HG02642 (cell line): ENCODE measurements around the gene POM121C.
A peak's percentile ranks its signal among the peaks of the same experiment; 100 is the strongest.
"Not testable (repeated sequence)": the region's sequence is repeated elsewhere in the genome, so short reads cannot be mapped to it uniquely, and the experiment has no call there.

ENCODE experiments used
- ATAC-seq: cut with Tn5 transposase; IDR thresholded peaks from one replicate; pipeline ENCODE4 v1.9.1; 2021; ENCODE audit warnings: mild to moderate bottlenecking; ENCODE audit not compliant: unreplicated experiment, poor library complexity

POM121C gene

DNA sequence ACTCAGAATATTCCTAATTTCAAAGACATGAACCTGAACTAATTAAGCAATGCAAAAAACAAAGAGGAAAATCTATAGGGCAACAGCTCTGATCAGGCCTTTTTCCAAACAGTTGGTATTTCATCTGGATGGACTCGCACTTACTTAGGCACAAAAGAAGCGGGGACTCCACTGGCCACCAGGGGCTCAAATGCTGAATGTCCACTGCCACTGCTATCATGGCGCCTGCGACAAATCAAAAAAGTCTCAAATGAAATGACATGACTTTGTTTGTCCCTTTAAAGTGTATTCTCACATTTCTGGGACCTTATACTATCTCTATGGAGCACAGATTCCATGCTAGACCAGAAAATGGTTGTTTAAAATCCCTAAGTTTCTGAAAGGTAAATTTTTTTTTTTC lies 47.1 kb downstream of the POM121C start:
- not testable (repeated sequence) for ATAC-seq

- not testable (repeated sequence) for ATAC-seq
Observed at GRCh38 chr7:75423481-75423880, 62.6 kb downstream of the POM121C start.

DNA sequence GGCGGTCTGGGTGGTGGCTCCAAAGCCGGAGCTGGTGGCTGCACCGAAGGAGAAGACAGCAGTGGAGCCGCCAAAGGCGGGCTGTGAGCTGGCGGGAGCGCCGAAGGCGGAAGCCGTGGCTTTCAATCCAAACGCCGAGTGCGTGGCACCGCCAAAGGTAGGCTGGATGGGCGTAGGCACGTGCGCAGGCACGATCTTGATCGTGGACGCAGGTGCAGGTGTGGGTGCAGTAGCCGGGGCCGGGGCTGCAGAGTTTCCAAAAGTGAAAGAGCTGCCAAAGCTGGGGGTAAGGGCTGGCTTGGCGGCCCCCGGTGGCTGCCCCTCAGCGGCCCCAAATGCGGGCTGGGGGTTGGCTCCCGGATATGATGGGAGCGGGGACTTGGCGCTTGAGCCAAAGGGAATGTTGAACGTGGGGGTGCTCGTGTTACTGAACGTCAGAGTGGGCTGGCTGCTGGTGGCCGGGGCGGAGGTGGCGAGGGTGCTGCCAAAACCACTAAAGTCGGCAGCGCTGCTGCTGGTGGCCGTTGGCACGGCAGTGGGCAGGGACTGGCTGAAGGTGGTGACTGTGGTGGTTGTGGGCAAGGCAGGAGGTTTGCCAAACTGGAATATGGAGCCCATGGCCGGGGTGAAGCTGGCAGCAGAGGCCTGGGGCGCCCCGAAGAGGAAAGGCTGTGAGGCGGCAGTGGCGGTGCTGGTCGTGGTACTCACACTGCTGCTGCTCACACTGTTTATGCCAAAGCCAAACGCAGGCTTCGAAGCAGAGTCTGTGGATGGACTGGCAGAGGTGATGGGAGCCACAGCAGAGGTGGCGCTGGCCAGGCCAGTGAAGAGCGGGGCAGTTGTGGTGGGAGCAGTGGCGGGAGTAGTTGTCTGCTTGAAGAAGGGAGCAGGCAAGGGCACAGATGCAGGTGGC lies 64.0 kb downstream of the POM121C start:
- not testable (repeated sequence) for ATAC-seq

- ATAC-seq = not testable (repeated sequence)
Observed at GRCh38 chr7:75420152-75420551, 65.9 kb downstream of the POM121C start.

DNA sequence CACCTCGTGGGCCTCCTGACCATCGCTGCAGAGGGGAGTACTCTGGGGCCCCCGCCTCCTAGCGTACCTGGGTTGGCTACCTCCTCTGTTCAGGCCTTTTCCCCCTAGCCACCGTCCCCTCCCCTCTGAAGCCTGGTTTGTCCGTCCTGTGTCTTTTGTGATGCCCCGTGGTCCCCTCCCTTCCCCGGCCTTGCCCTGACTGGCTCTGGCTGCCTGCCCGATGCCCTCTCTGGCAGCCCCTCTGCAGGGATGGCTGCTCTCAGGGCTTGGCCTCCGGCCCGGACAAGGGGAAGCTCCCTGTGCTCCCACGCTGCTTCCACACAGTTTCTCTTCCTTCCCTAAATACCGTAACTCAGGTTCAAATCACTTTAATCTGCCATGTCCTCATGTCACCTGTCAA lies 66.4 kb downstream of the POM121C start:
- not testable (repeated sequence) for ATAC-seq

- ATAC-seq = not testable (repeated sequence)
Observed at GRCh38 chr7:75419210-75419609, 66.9 kb downstream of the POM121C start.

GRCh38 chr7:75418292-75418858 lies 67.7 kb downstream of the POM121C start:
- ATAC-seq = not testable (repeated sequence)

DNA sequence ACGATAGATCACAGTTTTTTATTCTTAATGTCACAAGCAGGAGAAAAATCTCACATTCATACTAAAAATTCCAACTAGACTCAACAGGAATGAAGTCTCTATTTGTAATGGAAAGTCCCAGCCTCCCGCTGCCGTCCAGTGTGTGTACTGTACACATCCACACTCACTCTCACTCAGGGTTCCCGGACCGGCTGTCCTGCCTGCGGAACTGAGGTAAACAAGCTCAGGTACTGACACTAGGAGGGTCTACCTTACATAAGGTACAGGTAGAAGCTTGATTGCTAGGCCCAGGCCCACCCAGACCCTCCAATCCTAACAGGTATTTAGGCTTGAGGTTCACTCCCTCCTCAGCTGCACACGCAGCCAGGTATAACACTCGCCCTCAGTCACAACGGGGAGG lies 69.3 kb downstream of the POM121C start:
- not testable (repeated sequence) for ATAC-seq

- ATAC-seq = not testable (repeated sequence)
Observed at GRCh38 chr7:75415829-75416373, 70.2 kb downstream of the POM121C start.

GRCh38 chr7:75415428-75415817 lies 70.7 kb downstream of the POM121C start:
- not testable (repeated sequence) for ATAC-seq

GRCh38 chr7:75414708-75415427 lies 71.2 kb downstream of the POM121C start:
- ATAC-seq = not testable (repeated sequence)

DNA sequence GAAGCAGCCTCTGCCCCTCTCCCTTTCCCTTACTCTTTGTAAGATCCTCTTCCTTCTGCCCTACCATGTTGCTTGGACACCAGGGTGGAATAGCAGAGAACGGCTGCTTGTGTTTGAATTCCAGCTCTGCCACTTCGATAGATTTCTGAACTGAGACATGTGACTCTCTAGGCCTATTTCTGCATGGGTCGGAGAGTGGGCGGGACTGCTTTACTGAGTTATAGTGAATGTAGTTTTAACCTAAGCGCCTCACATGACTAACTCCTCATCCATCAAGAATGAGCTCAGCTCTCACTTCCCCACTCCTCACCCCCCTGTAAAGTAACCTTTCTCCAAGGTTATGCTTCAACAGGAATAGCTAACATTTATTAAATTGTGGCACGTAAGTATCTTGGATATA lies 71.9 kb downstream of the POM121C start:
- not testable (repeated sequence) for ATAC-seq

- peak; percentile 6 for ATAC-seq
Observed at GRCh38 chr7:75410823-75411173, 75.3 kb downstream of the POM121C start.

- peak; percentile 92 for ATAC-seq
Observed at GRCh38 chr7:75409880-75410822, 75.9 kb downstream of the POM121C start.

DNA sequence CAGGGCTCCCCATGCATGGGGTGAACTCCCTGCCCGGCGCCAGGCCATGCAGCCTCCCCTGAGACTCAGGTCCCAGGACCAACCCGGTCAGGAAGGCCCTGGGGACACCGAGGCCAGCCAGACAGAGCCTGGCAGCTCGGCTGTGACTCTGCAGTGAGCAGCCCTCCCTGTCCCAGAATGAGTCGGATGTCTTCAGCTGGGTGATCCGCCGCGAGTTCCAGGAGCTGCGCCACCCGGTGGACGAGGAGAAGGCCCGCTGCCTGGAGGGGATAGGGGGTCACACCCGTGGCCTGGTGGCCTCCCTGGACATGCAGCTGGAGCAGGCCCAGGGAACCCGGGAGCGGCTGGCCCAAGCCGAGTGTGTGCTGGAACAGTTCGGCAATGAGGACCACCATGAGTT lies 81.4 kb downstream of the POM121C start:
- not testable (repeated sequence) for ATAC-seq

DNA sequence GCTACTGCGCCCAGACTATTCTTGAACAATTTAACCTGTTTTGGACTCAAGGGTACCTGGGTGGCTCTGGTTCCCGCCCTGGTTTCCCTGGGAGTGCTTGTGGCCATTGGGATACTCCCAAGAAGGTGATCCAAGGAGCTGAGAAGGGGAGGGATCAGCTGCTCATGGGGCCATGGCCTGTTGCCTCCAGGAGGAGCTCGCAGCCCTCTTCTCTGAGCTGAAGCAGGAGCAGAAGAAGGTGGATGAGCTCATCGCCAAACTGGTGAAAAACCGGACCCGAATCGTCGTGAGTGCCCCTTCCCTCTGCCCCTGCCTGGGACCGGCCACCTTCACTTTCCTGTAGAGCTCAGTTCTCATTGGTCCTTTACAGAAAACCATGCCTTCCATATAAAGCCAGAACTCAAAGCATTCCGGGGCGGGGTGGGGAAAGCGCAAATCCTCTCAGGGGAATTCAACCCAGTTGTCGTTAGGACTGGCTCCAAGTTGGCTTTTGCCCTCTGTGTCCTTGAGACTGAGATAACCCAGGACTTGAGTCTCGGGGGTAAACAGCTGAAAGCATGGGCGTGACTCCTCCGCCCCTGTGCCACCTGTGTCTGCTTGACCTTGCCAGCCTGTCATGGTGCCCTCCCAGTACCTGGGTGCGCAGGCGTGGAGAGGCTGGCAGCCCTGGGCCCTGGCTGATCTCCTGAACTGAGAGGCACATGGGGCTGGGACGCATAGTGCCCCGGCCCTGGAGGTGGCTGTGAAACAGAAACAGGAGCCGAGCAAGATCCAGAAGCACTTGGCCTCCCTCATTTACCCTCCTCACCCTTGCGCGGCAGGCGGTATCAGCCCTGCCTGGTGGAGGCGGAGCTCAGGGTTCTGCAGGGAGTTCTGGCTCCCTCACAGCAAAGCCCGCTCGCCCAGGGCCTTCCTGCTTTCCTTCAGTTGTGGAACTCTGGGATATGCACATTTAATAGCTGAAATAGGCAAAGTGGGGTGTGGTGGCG lies 82.3 kb downstream of the POM121C start:
- ATAC-seq = not testable (repeated sequence)

- ATAC-seq = not testable (repeated sequence)
Observed at GRCh38 chr7:75400575-75400974, 85.5 kb downstream of the POM121C start.
